ENCODE results near the gene HOXD12.

- no peak for TF ChIP-seq EZH2 (IDR thresholded peaks at IDR 0.05; ENCODE audit: borderline replicate concordance, insufficient read depth, low read length, poor library complexity, severe bottlenecking)
- no peak for TF ChIP-seq CTCF (IDR thresholded peaks at IDR 0.05; ENCODE audit: poor library complexity, severe bottlenecking)
- no peak for TF ChIP-seq POLR2AphosphoS5 (IDR thresholded peaks at IDR 0.05)
- TF ChIP-seq EP300 (conservative IDR thresholded peaks at IDR 0.05; ENCODE audit: poor library complexity, severe bottlenecking): no peak
These were observed 26.4 kb upstream of the HOXD12 start for GRCh38 chr2:176072951-176073904.

All from neural cell (in vitro differentiated cells).